IMR-90 (cell line): ENCODE data around the gene SUSD6. TPM values are rescaled to one million over a fixed set of nuclear protein-coding genes. Genes with fewer than 3 reads are reported as not detected.

Experiments
- ATAC-seq: fragments of 200-7000 bp; cut with Tn5 transposase; 2 replicates; pipeline ENCODE4 v1.9.1; 2020; ENCODE audit warnings: low read depth, mild to moderate bottlenecking, moderate library complexity
- BruUV-seq: library from RNA; stranded (reverse); fragments of 400-500 nt; replicated peaks from 2 replicates; lab custom pipeline; 2021; lab: Mats Ljungman, UMichigan
- CTCF ChIA-PET: fragments of 300-600 bp; formaldehyde crosslinking; extraction: SDS; loops from one replicate; lab custom pipeline; 2021; ENCODE audit warnings: antibody characterized with exemption; lab: Yijun Ruan, JAX
- POLR2A ChIA-PET: fragments of 300-600 bp; sonication (Branson Sonifier 250); formaldehyde crosslinking; loops from one replicate; lab custom pipeline; 2022; ENCODE audit warnings: antibody characterized with exemption; ENCODE audit not compliant: unreplicated experiment; lab: Charles Lee
- DNase-seq: peaks from one replicate; pipeline ENCODE4 v3.0.0; 2013
- H2AFZ ChIP-seq: replicated peaks from 2 replicates; pipeline ENCODE3; 2013; ENCODE audit warnings: low read length, mild to moderate bottlenecking; ENCODE audit not compliant: poor library complexity
- H2AK5ac ChIP-seq: 2 replicates; pipeline ENCODE4 v1.6.1; 2013; ENCODE audit warnings: low read depth, low read length, inconsistent platforms
- H2AK9ac ChIP-seq: replicated peaks from 2 replicates; pipeline ENCODE3; 2013; ENCODE audit warnings: mild to moderate bottlenecking, low read depth, low read length, moderate library complexity; ENCODE audit not compliant: poor library complexity
- H2BK120ac ChIP-seq: 2 replicates; pipeline ENCODE4 v1.6.1; 2013; ENCODE audit warnings: low read depth, low read length, inconsistent platforms
- H2BK15ac ChIP-seq: 3 replicates; pipeline ENCODE4 v1.6.1; 2013; ENCODE audit warnings: low read depth, low read length, inconsistent platforms
- H2BK20ac ChIP-seq: 2 replicates; pipeline ENCODE4 v1.6.1; 2013; ENCODE audit warnings: low read depth, mild to moderate bottlenecking, inconsistent platforms, low read length, moderate library complexity
- H2BK5ac ChIP-seq: 2 replicates; pipeline ENCODE4 v1.6.1; 2013; ENCODE audit warnings: mild to moderate bottlenecking, low read depth, low read length, inconsistent platforms; ENCODE audit not compliant: poor library complexity, severe bottlenecking
- H3K14ac ChIP-seq: replicated peaks from 2 replicates; pipeline ENCODE4 v1.6.1; 2013; ENCODE audit warnings: low read depth, low read length, inconsistent platforms
- H3K18ac ChIP-seq: 2 replicates; pipeline ENCODE4 v1.6.1; 2013; ENCODE audit warnings: low read depth, low read length, control low read depth
- H3K23ac ChIP-seq: 2 replicates; pipeline ENCODE4 v1.6.1; 2013; ENCODE audit warnings: low read depth, low read length, inconsistent platforms
- H3K27ac ChIP-seq: 2 replicates; pipeline ENCODE4 v1.5.1; 2013; ENCODE audit warnings: mild to moderate bottlenecking, control low read depth, low read length; ENCODE audit not compliant: insufficient read depth
- H3K27me3 ChIP-seq: 2 replicates; pipeline ENCODE4 v1.6.1; 2013; ENCODE audit warnings: low read length; ENCODE audit not compliant: control insufficient read depth, insufficient read depth
- H3K36me3 ChIP-seq: 2 replicates; pipeline ENCODE4 v1.6.1; 2013; ENCODE audit warnings: low read length, mixed read lengths; ENCODE audit not compliant: control insufficient read depth, insufficient read depth
- H3K4ac ChIP-seq: 2 replicates; pipeline ENCODE4 v1.6.1; 2013; ENCODE audit warnings: low read depth, low read length, inconsistent platforms
- H3K4me1 ChIP-seq: 2 replicates; pipeline ENCODE4 v1.6.1; 2013; ENCODE audit warnings: low read length, mixed read lengths; ENCODE audit not compliant: control insufficient read depth, insufficient read depth
- H3K4me2 ChIP-seq: 2 replicates; pipeline ENCODE4 v1.6.1; 2013; ENCODE audit warnings: low read depth, mild to moderate bottlenecking, control low read depth, low read length, moderate library complexity
- H3K4me3 ChIP-seq: 2 replicates; pipeline ENCODE4 v1.5.1; 2013; ENCODE audit warnings: low read depth, mild to moderate bottlenecking, control low read depth, low read length, moderate library complexity; ENCODE audit not compliant: insufficient read depth
- H3K56ac ChIP-seq: 2 replicates; pipeline ENCODE4 v1.6.1; 2013; ENCODE audit warnings: low read length, inconsistent platforms; ENCODE audit not compliant: insufficient read depth; ENCODE audit errors: extremely low read depth
- H3K79me1 ChIP-seq, 2 experiments: 2 replicates each; pipeline ENCODE4 v1.6.1; 2013; ENCODE audit warnings: low read length in 2 of 2, inconsistent platforms in 1 of 2, low read depth in 1 of 2
- H3K9ac ChIP-seq: 2 replicates; pipeline ENCODE4 v1.6.1; 2013; ENCODE audit warnings: low read depth, low read length, control low read depth
- H3K9me1 ChIP-seq: 2 replicates; pipeline ENCODE4 v1.6.1; 2013; ENCODE audit warnings: low read length, inconsistent platforms; ENCODE audit not compliant: insufficient read depth
- H3K9me3 ChIP-seq: 2 replicates; pipeline ENCODE4 v1.6.1; 2013; ENCODE audit warnings: low read length; ENCODE audit not compliant: control insufficient read depth, insufficient read depth
- H4K20me1 ChIP-seq: 2 replicates; pipeline ENCODE4 v1.6.1; 2013; ENCODE audit warnings: low read length, inconsistent platforms; ENCODE audit not compliant: insufficient read depth
- H4K5ac ChIP-seq: 2 replicates; pipeline ENCODE4 v1.6.1; 2013; ENCODE audit warnings: mild to moderate bottlenecking, low read depth, low read length, control low read depth
- H4K8ac ChIP-seq, 2 experiments: 2 replicates each; pipeline ENCODE4 v1.6.1; 2013; ENCODE audit warnings: low read depth in 2 of 2, low read length in 2 of 2, control low read depth in 1 of 2, inconsistent platforms in 1 of 2
- H4K91ac ChIP-seq: 2 replicates; pipeline ENCODE4 v1.6.1; 2013; ENCODE audit warnings: low read depth, low read length, inconsistent platforms; ENCODE audit not compliant: insufficient read depth
- BHLHE40 ChIP-seq: fragments of 150-350 bp; IDR thresholded peaks from 2 replicates; pipeline ENCODE4 v1.6.1; 2016; ENCODE audit warnings: mild to moderate bottlenecking, low read depth, low read length
- CHD1 ChIP-seq: IDR thresholded peaks from 2 replicates; pipeline ENCODE4 v1.6.1; 2012; ENCODE audit warnings: low read depth, low read length, improper control_type of control experiment
- CTCF ChIP-seq: conservative IDR thresholded peaks from 2 replicates; pipeline ENCODE4 v1.5.1; 2012; ENCODE audit warnings: mild to moderate bottlenecking, low read depth, low read length, improper control_type of control experiment
- FOS ChIP-seq: fragments of 150-350 bp; IDR thresholded peaks from 2 replicates; pipeline ENCODE4 v1.6.1; 2016; ENCODE audit warnings: low read depth, low read length
- MAZ ChIP-seq: IDR thresholded peaks from 2 replicates; pipeline ENCODE4 v1.6.1; 2012; ENCODE audit warnings: low read depth, mild to moderate bottlenecking, low read length, improper control_type of control experiment, moderate library complexity, borderline replicate concordance
- MXI1 ChIP-seq: IDR thresholded peaks from 2 replicates; pipeline ENCODE4 v1.6.1; 2012; ENCODE audit warnings: low read depth, mild to moderate bottlenecking, low read length, moderate library complexity, borderline replicate concordance
- RAD21 ChIP-seq: IDR thresholded peaks from 2 replicates; pipeline ENCODE4 v1.6.1; 2012; ENCODE audit warnings: low read length, improper control_type of control experiment
- SMC3 ChIP-seq: fragments of 150-350 bp; IDR thresholded peaks from 2 replicates; pipeline ENCODE4 v1.6.1; 2016; ENCODE audit warnings: low read depth, mild to moderate bottlenecking, antibody characterized with exemption, low read length, moderate library complexity
- whole genome bisulfite sequencing, 2 experiments: methylation state at CpG; one replicate each; pipeline versions ENCODE4 v1.1.5 to v1.1.7; 2013; ENCODE audit warnings: missing lambda C conversion rate in 2 of 2; ENCODE audit not compliant: insufficient read length in 1 of 2; ENCODE audit errors: extremely low coverage in 2 of 2; 5-methylcytosine and 5-hydroxymethylcytosine counted together
- dilution Hi-C: fragments of 300-500 bp; cut with HindIII; formaldehyde crosslinking; loops from one replicate; pipeline ENCODE4 v1.14.3; 2018; ENCODE audit warnings: low sequenced_read_pairs; ENCODE audit not compliant: unreplicated experiment
- in situ Hi-C: fragments of 300-500 bp; cut with MboI; formaldehyde crosslinking; loops from 3 replicates; pipeline ENCODE4 v1.14.3; 2019; ENCODE audit warnings: low sequenced_read_pairs, inconsistent platforms, mixed read lengths
- intact Hi-C: fragments of 100-400 bp; cut with micrococcal nuclease; formaldehyde crosslinking; loops from 2 replicates; pipeline ENCODE4 v1.10.0; 2022
- polyA plus RNA-seq, 3 experiments: library from polyadenylated mRNA; depleted of rRNA; stranded (reverse); fragments of >200 nt; gene quantifications; 2 replicates each; pipeline ENCODE4 v1.2.3, GENCODE V29; 2012; ENCODE audit warnings: low replicate concordance in 1 of 3
- total RNA-seq: library from RNA; depleted of rRNA; stranded (reverse); fragments of >200 nt; gene quantifications from 2 replicates; pipeline ENCODE4 v1.2.3, GENCODE V29; 2012

Gene SUSD6
- total and polyA plus RNA-seq, 2 of the 4 experiments (the other 2 are of a cell fraction), result 2.3 to 10.1 TPM

- ChIA-PET CTCF (interaction anchor here (0.9 to 1.1 kb wide), 2 partner anchors 38 to 339 kb away, joined by 3 to 5 read pairs; no protein-coding TSS in a partner anchor), POLR2A (no interaction called here)
- intact Hi-C loops, result no loop called here
- Histone ChIP-seq H4K91ac (no peak overlapping the region), H3K4me1 (peaks cover 3% of the 10 kb centered on the region; the same call in 1 of the 2 replicates), H3K4me3 (no peak overlapping the region), H2BK20ac (no peak overlapping the region), H3K56ac (no peak overlapping the region), H2AK5ac (no peak overlapping the region), H4K5ac (no peak overlapping the region), H3K9me1 (no peaks in the 10 kb centered on the region), H2BK120ac (no peak overlapping the region), H3K79me1 (no peaks in the 10 kb centered on the region), H4K20me1 (no peaks in the 10 kb centered on the region), H3K23ac (no peak overlapping the region), H3K18ac (no peak overlapping the region), H3K14ac (no peak overlapping the region), H3K9me3 (peaks cover 1% of the 10 kb centered on the region; the same call in 1 of the 2 replicates), H2BK15ac (no peak overlapping the region), H3K27ac (no peak overlapping the region), H3K4me2 (no peak overlapping the region; the same call in 1 of the 2 replicates), H2BK5ac (no peak overlapping the region), H4K8ac (no peak overlapping the region), H2AK9ac (no peak overlapping the region), H3K27me3 (peaks cover 78% of the 10 kb centered on the region), H3K9ac (no peak overlapping the region), H2AFZ (no peak overlapping the region), H3K4ac (no peak overlapping the region), H3K36me3 (no peaks in the 10 kb centered on the region)
- ATAC-seq (no peak), DNase-seq (no peak)
- in situ Hi-C loops, result no loop called here
- dilution Hi-C loops, result no loop called here
- WGBS, 2 experiments, result 44% methylated on average over 25 of the region's 51 CpGs; no CpG with 5 or more reads in 1 of the 2 experiments
- no TSS peak for BruUV-seq
- TF ChIP-seq FOS, result no peak
- no peak for TF ChIP-seq RAD21
- no peak for TF ChIP-seq SMC3
- TF ChIP-seq MXI1, result no peak
- TF ChIP-seq CTCF, result no peak
- TF ChIP-seq BHLHE40, result no peak
- TF ChIP-seq CHD1, result no peak
- no peak for TF ChIP-seq MAZ
Observed at GRCh38 chr14:69573205-69573830, 38.1 kb upstream of the SUSD6 start.
